ENCODE results near the gene ZMAT3. TPM values are rescaled to one million over a fixed set of nuclear protein-coding genes. Genes with fewer than 3 reads are reported as not detected.

Gene ZMAT3
- total RNA-seq, 1 donor from 2014 or later: 8.6 TPM

DNA sequence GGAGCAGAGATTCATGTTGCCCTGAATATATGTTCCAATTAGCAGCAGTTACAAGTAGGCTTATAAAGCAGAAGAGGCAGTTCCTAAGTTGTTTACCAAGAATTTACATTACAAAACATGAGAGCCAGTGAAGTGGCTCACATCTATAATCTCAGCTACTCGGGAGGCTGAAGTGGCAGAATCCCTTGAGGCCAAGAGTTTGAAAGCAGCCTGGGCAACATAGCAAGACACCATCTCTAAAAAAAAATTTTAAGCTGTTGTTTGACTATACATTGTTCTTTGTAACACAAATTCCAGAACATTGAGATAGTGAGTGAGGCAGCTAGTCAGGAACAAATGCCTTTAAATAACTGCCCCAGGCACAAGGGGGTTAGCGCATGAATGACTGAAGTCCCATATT lies 10.3 kb upstream of the ZMAT3 start:
- H3K9me3 Mint-ChIP-seq: no peaks in the 10 kb centered on the region
- Histone ChIP-seq H3K4me1 (peaks cover 9% of the 10 kb centered on the region), H3K79me2 (ENCODE audit: low read depth) (no peaks in the 10 kb centered on the region), H3K4me3 (no peak overlapping the region), H2AFZ (replicated peaks) (no peak overlapping the region), H3F3A (ENCODE audit: low read depth) (no peaks in the 10 kb centered on the region), H3K27me3 (no peaks in the 10 kb centered on the region), H3K4me2 (no peak overlapping the region), H3K36me3 (no peaks in the 10 kb centered on the region), H3K9ac (no peak overlapping the region), H4K20me1 (ENCODE audit: low read depth) (no peaks in the 10 kb centered on the region), H3K9me3 (ENCODE audit: low read depth) (no peaks in the 10 kb centered on the region), H3K27ac (no peak overlapping the region)
- TF ChIP-seq EZH2phosphoT487 (IDR thresholded peaks at IDR 0.05) (no peak), EZH2 (IDR thresholded peaks at IDR 0.05) (no peak), CTCF (IDR thresholded peaks at IDR 0.05) (no peak)
- no peaks in the 10 kb centered on the region for H3K4me1 Mint-ChIP-seq
- no peaks in the 10 kb centered on the region for H3K36me3 Mint-ChIP-seq
- no peak for DNase-seq (ENCODE audit: low spot score)
- no peak overlapping the region for H3K4me3 Mint-ChIP-seq
- peaks cover 2% of the 10 kb centered on the region for H3K27me3 Mint-ChIP-seq (ENCODE audit: insufficient read depth, low read depth)
- H3K27ac Mint-ChIP-seq: no peak overlapping the region

- Mint-ChIP-seq H3K27ac (no peak overlapping the region), H3K4me1 (no peaks in the 10 kb centered on the region), H3K27me3 (ENCODE audit: insufficient read depth, low read depth) (peaks cover 2% of the 10 kb centered on the region), H3K4me3 (no peak overlapping the region), H3K9me3 (no peaks in the 10 kb centered on the region), H3K36me3 (no peaks in the 10 kb centered on the region)
- Histone ChIP-seq H3K79me2 (ENCODE audit: low read depth) (no peaks in the 10 kb centered on the region), H2AFZ (replicated peaks) (peak overlapping the region; percentile 64), H3F3A (ENCODE audit: low read depth) (no peaks in the 10 kb centered on the region), H3K27me3 (no peaks in the 10 kb centered on the region), H3K4me1 (peaks cover 9% of the 10 kb centered on the region), H3K36me3 (no peaks in the 10 kb centered on the region), H3K4me3 (no peak overlapping the region), H3K27ac (no peak overlapping the region), H4K20me1 (ENCODE audit: low read depth) (no peaks in the 10 kb centered on the region), H3K9me3 (ENCODE audit: low read depth) (no peaks in the 10 kb centered on the region), H3K4me2 (no peak overlapping the region), H3K9ac (no peak overlapping the region)
- TF ChIP-seq CTCF (IDR thresholded peaks at IDR 0.05) (no peak), EZH2phosphoT487 (IDR thresholded peaks at IDR 0.05) (no peak), EZH2 (IDR thresholded peaks at IDR 0.05) (no peak)
- DNase-seq (ENCODE audit: low spot score): no peak
Measured at GRCh38 chr3:179079537-179079936, 7.9 kb upstream of the ZMAT3 start.

DNA sequence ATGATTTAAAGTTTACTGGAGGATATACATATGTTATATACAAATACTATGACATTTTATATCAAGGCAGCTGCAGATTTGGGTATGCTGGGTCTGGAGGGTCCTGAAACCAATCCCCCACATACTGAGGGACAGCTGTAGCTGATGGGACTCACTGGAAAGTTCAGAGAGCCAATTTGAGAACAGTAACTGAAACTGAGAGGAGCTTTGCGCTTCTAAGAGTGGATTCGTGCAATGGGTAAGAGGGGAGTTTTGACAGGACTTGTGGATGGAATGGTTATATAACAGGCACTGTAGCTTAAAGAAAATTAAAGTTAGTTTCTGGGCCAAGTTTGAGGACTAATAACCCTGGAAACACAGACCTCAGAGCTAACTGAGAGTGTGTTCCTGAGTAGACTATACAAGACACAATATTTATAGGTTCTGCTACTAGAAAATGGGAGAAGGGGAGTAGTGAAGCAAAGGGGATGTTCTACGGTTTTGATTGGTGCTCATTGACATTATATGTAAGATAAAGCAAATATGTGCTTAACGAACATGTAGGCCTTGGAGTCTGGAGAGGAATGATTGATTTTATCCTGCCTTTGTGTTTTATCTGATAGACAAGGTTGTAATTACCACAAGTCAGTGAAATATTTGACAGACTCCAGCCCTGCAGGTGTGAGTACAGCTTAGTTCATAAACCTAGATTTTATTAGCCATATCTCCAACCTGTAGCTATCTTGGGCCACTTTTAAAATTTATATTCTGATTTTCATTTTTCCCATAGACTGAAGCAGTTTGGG lies 4.8 kb upstream of the ZMAT3 start:
- no peak overlapping the region for H3K27ac Mint-ChIP-seq

More for the DNA sequence above, 4.8 kb upstream of the ZMAT3 start:
- Histone ChIP-seq H3K27ac (no peak overlapping the region), H3K9me3 (ENCODE audit: low read depth) (no peaks in the 10 kb centered on the region), H3K79me2 (ENCODE audit: low read depth) (no peaks in the 10 kb centered on the region), H3K4me1 (peaks cover 4% of the 10 kb centered on the region), H2AFZ (replicated peaks) (no peak overlapping the region), H3K27me3 (no peaks in the 10 kb centered on the region), H3K36me3 (no peaks in the 10 kb centered on the region), H4K20me1 (ENCODE audit: low read depth) (no peaks in the 10 kb centered on the region), H3K4me3 (no peak overlapping the region), H3K4me2 (no peak overlapping the region), H3K9ac (no peak overlapping the region), H3F3A (ENCODE audit: low read depth) (no peaks in the 10 kb centered on the region)
- DNase-seq (ENCODE audit: low spot score): no peak
- no peak for TF ChIP-seq EZH2phosphoT487 (IDR thresholded peaks at IDR 0.05)
- TF ChIP-seq CTCF (IDR thresholded peaks at IDR 0.05): no peak
- no peak for TF ChIP-seq EZH2 (IDR thresholded peaks at IDR 0.05)
- H3K4me1 Mint-ChIP-seq: peaks cover 3% of the 10 kb centered on the region
- H3K27me3 Mint-ChIP-seq (ENCODE audit: insufficient read depth, low read depth): peaks cover 2% of the 10 kb centered on the region
- H3K9me3 Mint-ChIP-seq: no peaks in the 10 kb centered on the region
- H3K36me3 Mint-ChIP-seq: no peaks in the 10 kb centered on the region
- no peak overlapping the region for H3K4me3 Mint-ChIP-seq

All from neural progenitor cell (in vitro differentiated cells).